ENCODE results near the gene RGS6.

GRCh38 chr14:72270749-72271148 lies 338.5 kb downstream of the RGS6 start:
- TF ChIP-seq POLR2A (IDR thresholded peaks at IDR 0.05) (no peak), CTCF (IDR thresholded peaks at IDR 0.05) (no peak)
